Cardiac muscle cell (in vitro differentiated cells and primary cell): ENCODE measurements around the gene RETREG1. TPM values are rescaled to one million over a fixed set of nuclear protein-coding genes. Genes with fewer than 3 reads are reported as not detected.
"Not testable (repeated sequence)": the region's sequence is repeated elsewhere in the genome, so short reads cannot be mapped to it uniquely, and the experiment has no call there.

ENCODE experiments used
- DNase-seq, 2 donors: peaks; one replicate each; pipeline versions ENCODE4 v3.0.0 to v3.0.0-alpha.2; 2010 to 2017; ENCODE audit warnings: low read depth in 1 of 2, low spot score in 1 of 2
- H3K27ac ChIP-seq: fragments of 200-600 bp; sonication (generic); 2 replicates; pipeline ENCODE4 v1.5.1; 2016
- H3K27me3 ChIP-seq: fragments of 200-600 bp; sonication (generic); 2 replicates; pipeline ENCODE4 v1.6.0; 2016; ENCODE audit warnings: control low read depth
- H3K36me3 ChIP-seq: fragments of 200-600 bp; sonication (generic); 2 replicates; pipeline ENCODE4 v1.5.1; 2016; ENCODE audit warnings: control low read depth
- H3K4me1 ChIP-seq: fragments of 200-600 bp; sonication (generic); 2 replicates; pipeline ENCODE4 v1.8.1; 2017; ENCODE audit warnings: low read depth, mild to moderate bottlenecking, mixed run types
- H3K4me3 ChIP-seq: fragments of 200-600 bp; sonication (generic); 2 replicates; pipeline ENCODE4 v1.5.1; 2016; ENCODE audit warnings: mild to moderate bottlenecking
- H3K9me3 ChIP-seq: fragments of 200-600 bp; sonication (generic); 2 replicates; pipeline ENCODE4 v1.5.1; 2017; ENCODE audit warnings: low read depth, mild to moderate bottlenecking, control low read depth
- CTCF ChIP-seq: IDR thresholded peaks from 2 replicates; pipeline ENCODE4 v1.5.1; 2012; ENCODE audit warnings: low read depth, mild to moderate bottlenecking, low read length
- polyA plus RNA-seq: library from polyadenylated mRNA; unstranded; fragments of >200 nt; fragmentation: Nextera tagmentation; extraction: Ambion mirVana; gene quantifications from 2 replicates; pipeline ENCODE4 v1.2.1, GENCODE V29; 2016
- total RNA-seq: library from RNA; depleted of rRNA; stranded (reverse); fragments of >200 nt; gene quantifications from 2 replicates; pipeline ENCODE4 v1.2.3, GENCODE V29; 2016

Gene RETREG1
- total and polyA plus RNA-seq, 2 experiments from 2014 or later = 14.0 to 39.2 TPM

- H3K4me1 ChIP-seq = no peaks in the 10 kb centered on the region
- no peaks in the 10 kb centered on the region for H3K9me3 ChIP-seq
These were observed 162.1 kb downstream of the RETREG1 start for GRCh38 chr5:16454686-16455085.

GRCh38 chr5:16453609-16454008 lies 163.2 kb downstream of the RETREG1 start:
- Histone ChIP-seq H3K9me3 (no peaks in the 10 kb centered on the region), H3K27ac (no peak overlapping the region), H3K27me3 (no peaks in the 10 kb centered on the region), H3K4me1 (no peaks in the 10 kb centered on the region), H3K4me3 (no peak overlapping the region), H3K36me3 (peaks cover 40% of the 10 kb centered on the region)
- no peak for TF ChIP-seq CTCF
- DNase-seq = peak in 1 of 2 donors; percentile 39

More at GRCh38 chr5:16454686-16455085, 162.1 kb downstream of the RETREG1 start:
- TF ChIP-seq CTCF = no peak
- DNase-seq = no peak
- no peaks in the 10 kb centered on the region for H3K27me3 ChIP-seq
- H3K4me3 ChIP-seq = no peak overlapping the region
- no peak overlapping the region for H3K27ac ChIP-seq
- H3K36me3 ChIP-seq = peaks cover 49% of the 10 kb centered on the region

- H3K4me1 ChIP-seq = no peaks in the 10 kb centered on the region
- no peak overlapping the region for H3K27ac ChIP-seq
- DNase-seq = no peak
- H3K27me3 ChIP-seq = no peaks in the 10 kb centered on the region
- no peaks in the 10 kb centered on the region for H3K9me3 ChIP-seq
- no peak for TF ChIP-seq CTCF
- no peak overlapping the region for H3K4me3 ChIP-seq
- H3K36me3 ChIP-seq = peaks cover 25% of the 10 kb centered on the region
These were observed 166.6 kb downstream of the RETREG1 start for GRCh38 chr5:16450163-16450562.

- H3K4me1 ChIP-seq = no peaks in the 10 kb centered on the region
- no peak for DNase-seq
- TF ChIP-seq CTCF = no peak
- H3K27ac ChIP-seq = no peak overlapping the region
- no peak overlapping the region for H3K4me3 ChIP-seq
- H3K36me3 ChIP-seq = peaks cover 16% of the 10 kb centered on the region
- no peaks in the 10 kb centered on the region for H3K9me3 ChIP-seq
- H3K27me3 ChIP-seq = no peaks in the 10 kb centered on the region
These were observed 169.8 kb downstream of the RETREG1 start for GRCh38 chr5:16446993-16447392.

- H3K27ac ChIP-seq = no peak overlapping the region
- DNase-seq = peak in 1 of 2 donors; percentile 9
- no peaks in the 10 kb centered on the region for H3K36me3 ChIP-seq
- no peaks in the 10 kb centered on the region for H3K27me3 ChIP-seq
- no peaks in the 10 kb centered on the region for H3K9me3 ChIP-seq
- no peaks in the 10 kb centered on the region for H3K4me1 ChIP-seq
- peak; percentile 11 for TF ChIP-seq CTCF
- no peak overlapping the region for H3K4me3 ChIP-seq
These were observed 178.8 kb downstream of the RETREG1 start for GRCh38 chr5:16437977-16438376.

- not testable (repeated sequence) for H3K4me3 ChIP-seq, DNase-seq, H3K36me3 ChIP-seq
These were observed 180.6 kb downstream of the RETREG1 start for GRCh38 chr5:16436065-16436682.

More at GRCh38 chr5:16436065-16436682, 180.6 kb downstream of the RETREG1 start:
- not testable (repeated sequence) for H3K9me3 ChIP-seq, H3K4me1 ChIP-seq, H3K27ac ChIP-seq, H3K27me3 ChIP-seq
